K562 (cell line): Measurements from ENCODE around the gene CD164. TPM values are rescaled to one million over a fixed set of nuclear protein-coding genes. Genes with fewer than 3 reads are reported as not detected.

ENCODE experiments used
- ATAC-seq: fragments of 200-7000 bp; cut with Tn5 transposase; 3 replicates; pipeline ENCODE4 v1.9.1; 2020; ENCODE audit warnings: moderate library complexity
- BruUV-seq: library from RNA; stranded (reverse); fragments of 400-500 nt; replicated peaks from 2 replicates; lab custom pipeline; 2021; lab: Mats Ljungman, UMichigan
- CTCF ChIA-PET: fragments of 300-600 bp; formaldehyde crosslinking; extraction: SDS; loops from one replicate; lab custom pipeline; 2021; ENCODE audit warnings: low intra/inter-chr PET ratio; lab: Yijun Ruan, JAX
- POLR2A ChIA-PET: fragments of 300-600, 350-650 bp; sonication (Branson Sonifier 250); formaldehyde crosslinking; extraction: SDS; loops from one replicate; lab custom pipeline; 2021; ENCODE audit warnings: antibody characterized with exemption, inconsistent platforms; lab: Yijun Ruan, JAX
- DNase-seq, 4 experiments: peaks; one replicate each; pipeline versions ENCODE4 v3.0.0 to v3.0.0-alpha.2; 2011 to 2018; ENCODE audit warnings: low spot score in 3 of 4, mixed read lengths in 3 of 4; ENCODE audit errors: extremely low read depth in 1 of 4
- FAIRE-seq: peaks from 2 replicates; lab custom pipeline; 2011; peaks lifted over from hg19 to GRCh38; lab: Jason Lieb, UNC
- H2AFZ ChIP-seq: 2 replicates; pipeline ENCODE4 v1.6.0; 2011; ENCODE audit warnings: low read depth, low read length, control low read depth, inconsistent platforms
- H3K27ac ChIP-seq: fragments of 200-600 bp; 3 replicates; pipeline ENCODE4 v1.8.0; 2011; ENCODE audit warnings: low read depth, mild to moderate bottlenecking, control low read depth, inconsistent platforms, low read length, moderate library complexity, mixed read lengths; ENCODE audit errors: extremely low read depth
- H3K27me3 ChIP-seq, 2 experiments: fragments of 300-600 bp in 1 of 2; 2 replicates in 1 of 2; 3 replicates in 1 of 2; pipeline versions ENCODE4 v1.6.0 to v1.8.0; 2011; ENCODE audit warnings: inconsistent platforms in 2 of 2, low read length in 2 of 2, mild to moderate bottlenecking in 1 of 2, mixed read lengths in 1 of 2, moderate library complexity in 1 of 2; ENCODE audit not compliant: control insufficient read depth in 2 of 2, insufficient read depth in 2 of 2
- H3K36me3 ChIP-seq: fragments of 300-600 bp; 3 replicates; pipeline ENCODE4 v1.8.0; 2011; ENCODE audit warnings: mild to moderate bottlenecking, low read length, inconsistent platforms; ENCODE audit not compliant: control insufficient read depth, insufficient read depth
- H3K4me1 ChIP-seq, 2 experiments: fragments of 200-600 bp in 1 of 2; replicated peaks in 1 of 2; 2 replicates in 1 of 2; 3 replicates in 1 of 2; pipeline versions ENCODE4 v1.5.1 to v1.8.0; 2011; ENCODE audit warnings: inconsistent platforms in 2 of 2, low read length in 2 of 2, mild to moderate bottlenecking in 1 of 2, mixed read lengths in 1 of 2, moderate library complexity in 1 of 2; ENCODE audit not compliant: control insufficient read depth in 2 of 2, insufficient read depth in 2 of 2
- H3K4me2 ChIP-seq: 2 replicates; pipeline ENCODE4 v1.6.1; 2011; ENCODE audit warnings: low read length, control low read depth, inconsistent platforms, mixed read lengths; ENCODE audit not compliant: insufficient read depth
- H3K4me3 ChIP-seq: fragments of 200-600 bp; sonication (generic), shearing (Covaris generic); 2 replicates; pipeline ENCODE4 v1.5.1; 2016; ENCODE audit warnings: control low read depth, inconsistent platforms
- H3K79me2 ChIP-seq: fragments of 200-600 bp; 3 replicates; pipeline ENCODE4 v1.8.0; 2011; ENCODE audit warnings: low read length, inconsistent platforms; ENCODE audit not compliant: control insufficient read depth, insufficient read depth
- H3K9ac ChIP-seq, 2 experiments: 2 replicates each; pipeline versions ENCODE4 v1.6.0 to v1.6.1; 2011; ENCODE audit warnings: low read depth in 2 of 2, low read length in 2 of 2, control low read depth in 1 of 2, inconsistent platforms in 1 of 2, mild to moderate bottlenecking in 1 of 2, mixed read lengths in 1 of 2; ENCODE audit not compliant: insufficient read depth in 1 of 2
- H3K9me1 ChIP-seq: one replicate; pipeline ENCODE4 v1.6.0; 2011; ENCODE audit warnings: inconsistent platforms, mild to moderate bottlenecking, low read length, moderate library complexity; ENCODE audit not compliant: control insufficient read depth, insufficient read depth
- H3K9me3 ChIP-seq: replicated peaks from 2 replicates; pipeline ENCODE4 v1.5.1; 2011; ENCODE audit warnings: low read depth, low read length, inconsistent platforms; ENCODE audit not compliant: control insufficient read depth, insufficient read depth
- H4K20me1 ChIP-seq: replicated peaks from 2 replicates; pipeline ENCODE4 v1.6.1; 2011; ENCODE audit warnings: low read length, inconsistent platforms, mixed read lengths; ENCODE audit not compliant: control insufficient read depth, insufficient read depth
- CEBPB ChIP-seq: fragments of 450-650 bp; IDR thresholded peaks from 2 replicates; pipeline ENCODE4 v1.6.1; 2016; ENCODE audit warnings: missing genetic modification characterization, missing compliant biosample characterization
- FOXJ2 ChIP-seq: fragments of 200-800 bp; sonication (Bioruptor generic); IDR thresholded peaks from 2 replicates; pipeline ENCODE4 v1.6.1; 2016; ENCODE audit warnings: missing genetic modification characterization, missing compliant biosample characterization
- FOXM1 ChIP-seq, 2 experiments: fragments of 450-650 bp in 1 of 2; sonication (generic) in 1 of 2; formaldehyde crosslinking in 1 of 2; IDR thresholded peaks; 2 replicates each; pipeline versions ENCODE4 v1.6.1 to v1.9.0; 2017 to 2022; ENCODE audit warnings: low read depth in 2 of 2, mild to moderate bottlenecking in 2 of 2, missing genetic modification reagents in 1 of 2, moderate library complexity in 1 of 2
- GATA2 ChIP-seq: sonication (generic); formaldehyde crosslinking; IDR thresholded peaks from 2 replicates; pipeline ENCODE4 v1.4.0; 2020; ENCODE audit warnings: mild to moderate bottlenecking, missing genetic modification reagents
- KLF10 ChIP-seq: fragments of 250-450 bp; sonication (Bioruptor Pico); IDR thresholded peaks from 2 replicates; pipeline ENCODE4 v1.6.1; 2021; ENCODE audit warnings: matching md5 sums
- POLR2A ChIP-seq: fragments of 450-650 bp; conservative IDR thresholded peaks from 2 replicates; pipeline ENCODE4 v1.6.1; 2016
- POLR2AphosphoS2 ChIP-seq: IDR thresholded peaks from 2 replicates; pipeline ENCODE4 v1.6.1; 2012; ENCODE audit warnings: low read length, improper control_type of control experiment
- RBM17 ChIP-seq: fragments of 200-400 bp; formaldehyde crosslinking; IDR thresholded peaks from 2 replicates; pipeline ENCODE4 v1.6.1; 2017; ENCODE audit warnings: low read depth, mild to moderate bottlenecking, low read length, borderline replicate concordance
- RBM34 ChIP-seq: fragments of 200-400 bp; formaldehyde crosslinking; IDR thresholded peaks from 2 replicates; pipeline ENCODE4 v1.6.1; 2018; ENCODE audit warnings: low read length, borderline replicate concordance; ENCODE audit not compliant: insufficient read depth
- WGBS: fragments of 100-300 bp; shearing (Covaris generic); methylation state at CpG from one replicate; pipeline ENCODE4 v1.1.6; 2016; ENCODE audit warnings: low coverage, mixed read lengths; ENCODE audit not compliant: insufficient coverage; ENCODE audit errors: missing lambda C conversion rate; 5-methylcytosine and 5-hydroxymethylcytosine counted together
- in situ Hi-C: fragments of 300-500 bp; cut with MboI; formaldehyde crosslinking; loops from 4 replicates; pipeline ENCODE4 v1.15.0; 2018; ENCODE audit warnings: inconsistent platforms, mixed read lengths
- intact Hi-C: fragments of 100-400 bp; cut with micrococcal nuclease; formaldehyde crosslinking; loops from 2 replicates; pipeline ENCODE4 v1.14.2; 2022
- polyA plus RNA-seq, 8 experiments: library from polyadenylated mRNA; depleted of rRNA in 4 of 8; stranded (reverse) in 5 of 8; unstranded in 3 of 8; fragments of >200 nt; fragmentation: Nextera tagmentation in 2 of 8; fragmentation: Illumina TruSeq in 1 of 8; extraction: Ambion mirVana in 2 of 8; extraction: Trizol in 1 of 8; gene quantifications; 2 replicates each; pipeline versions ENCODE4 v1.2.1 to v1.2.3, GENCODE V29; 2011 to 2014; ENCODE audit warnings: inconsistent platforms in 1 of 8, missing spikeins in 1 of 8
- total RNA-seq, 7 experiments: library from RNA; depleted of rRNA in 6 of 7; stranded (reverse); fragments of >200 nt in 6 of 7; fragmentation: Illumina TruSeq in 2 of 7; extraction: Trizol in 2 of 7; gene quantifications; 2 replicates each; pipeline versions ENCODE4 v1.2.1 to v1.2.3, GENCODE V29; 2011 to 2021; ENCODE audit warnings: low replicate concordance in 1 of 7

CD164 gene
- total and polyA plus RNA-seq, 9 of the 15 experiments (the other 6 are each of a cell fraction or from before 2014, with no cell fraction given), result 79.5 to 317 (median 165) TPM

- POLR2A ChIA-PET, result interaction anchor here (0.7 to 4.1 kb wide), 6 partner anchors 10 to 129 kb away, joined by 3 to 32 read pairs (median 4); no protein-coding TSS in a partner anchor
Measured at GRCh38 chr6:109360791-109361190, 21.5 kb downstream of the CD164 start.

DNA sequence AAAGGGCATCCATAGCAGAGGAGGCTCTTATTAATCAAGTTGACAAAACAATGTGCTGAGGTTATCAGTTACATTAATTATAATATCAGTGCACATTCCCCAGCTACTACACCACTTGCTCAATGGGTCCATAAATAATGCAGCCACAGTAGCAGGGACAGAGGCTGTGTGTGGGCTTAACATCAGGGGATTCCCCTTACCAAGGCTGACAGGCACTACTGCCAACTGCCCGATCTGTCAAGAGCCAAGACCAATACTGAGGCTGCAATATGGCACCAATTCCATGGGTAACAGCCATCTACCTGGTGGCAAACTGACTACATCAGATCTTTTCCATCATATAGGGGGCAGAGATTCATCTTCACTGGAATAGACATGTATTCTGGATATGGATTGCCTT lies 22.0 kb downstream of the CD164 start:
- FAIRE-seq (no peak), ATAC-seq (no peak), DNase-seq (no peak)
- POLR2A ChIA-PET, result interaction anchor here (0.7 to 4.1 kb wide), 5 partner anchors 10 to 129 kb away, joined by 3 to 32 read pairs (median 3); no protein-coding TSS in a partner anchor
- Histone ChIP-seq H3K9me3 (peaks cover 13% of the 10 kb centered on the region), H3K4me2 (no peak overlapping the region), H3K27ac (no peak overlapping the region), H3K27me3 (no peaks in the 10 kb centered on the region), H3K79me2 (peaks cover 4% of the 10 kb centered on the region; the same call in 2 of the 3 replicates), H3K4me3 (no peak overlapping the region), H3K9me1 (no peaks in the 10 kb centered on the region), H3K4me1 (no peaks in the 10 kb centered on the region), H4K20me1 (no peaks in the 10 kb centered on the region), H3K36me3 (peaks cover 87% of the 10 kb centered on the region; the same call in 2 of the 3 replicates), H3K9ac (no peak overlapping the region), H2AFZ (no peak overlapping the region)
- WGBS, result 100% methylated on average over 1 of the region's 1 CpG
- BruUV-seq, result no TSS peak
- TF ChIP-seq FOXJ2 (tag) (no peak), POLR2A (peak; percentile 21; the same call in 1 of the 2 replicates)
- intact Hi-C loops (no loop called here), in situ Hi-C loops (no loop called here)
- CTCF ChIA-PET, result no interaction called here

More at GRCh38 chr6:109360791-109361190, 21.5 kb downstream of the CD164 start:
- H2AFZ ChIP-seq, result no peak overlapping the region
- no peak overlapping the region for H3K27ac ChIP-seq
- no peaks in the 10 kb centered on the region for H3K27me3 ChIP-seq
- no peak overlapping the region for H3K9ac ChIP-seq
- no peaks in the 10 kb centered on the region for H3K9me1 ChIP-seq
- no peaks in the 10 kb centered on the region for H3K4me1 ChIP-seq
- no peaks in the 10 kb centered on the region for H4K20me1 ChIP-seq
- H3K9me3 ChIP-seq, result peaks cover 13% of the 10 kb centered on the region
- no peak for DNase-seq
- H3K36me3 ChIP-seq, result peaks cover 89% of the 10 kb centered on the region
- in situ Hi-C loops, result no loop called here
- H3K4me2 ChIP-seq, result no peak overlapping the region
- BruUV-seq, result no TSS peak
- intact Hi-C loops, result no loop called here
- no peak overlapping the region for H3K4me3 ChIP-seq
- peaks cover 6% of the 10 kb centered on the region; the same call in 2 of the 3 replicates for H3K79me2 ChIP-seq
- TF ChIP-seq KLF10 (CRISPR knock-in tag) (no peak), FOXM1 (IDR thresholded peaks at IDR 0.05; ENCODE audit: low read depth) (no peak), FOXM1 (CRISPR knock-in tag; IDR thresholded peaks at IDR 0.05; ENCODE audit: low read depth) (no peak), RBM34 (no peak), GATA2 (CRISPR knock-in tag) (0 out of 2 replicates have a peak, but pooled peaks have one; percentile 21), RBM17 (no peak), POLR2AphosphoS2 (peak; percentile 70; the same call in 1 of the 2 replicates), CEBPB (tag) (no peak)
- TF ChIP-seq, all 486 proteins: peak for 2
- ATAC-seq (no peak; the same call in 2 of the 3 replicates), FAIRE-seq (no peak)
- CTCF ChIA-PET, result no interaction called here
